NB4 (cell line): Measurements from ENCODE around the gene CREB5.

Experiments
- POLR2A ChIP-seq: IDR thresholded peaks from 2 replicates; pipeline ENCODE4 v1.6.1; 2011; ENCODE audit warnings: mild to moderate bottlenecking; ENCODE audit not compliant: insufficient read length; ENCODE audit errors: extremely low read depth
- TF ChIP-seq, protein P1 (sequence below): IDR thresholded peaks from one replicate; pipeline ENCODE4 v1.5.1; 2012; ENCODE audit warnings: low read depth, low read length
- TF ChIP-seq, protein P2 (sequence below): IDR thresholded peaks from 2 replicates; pipeline ENCODE4 v1.6.1; 2011; ENCODE audit warnings: low read depth, low read length

DNA sequence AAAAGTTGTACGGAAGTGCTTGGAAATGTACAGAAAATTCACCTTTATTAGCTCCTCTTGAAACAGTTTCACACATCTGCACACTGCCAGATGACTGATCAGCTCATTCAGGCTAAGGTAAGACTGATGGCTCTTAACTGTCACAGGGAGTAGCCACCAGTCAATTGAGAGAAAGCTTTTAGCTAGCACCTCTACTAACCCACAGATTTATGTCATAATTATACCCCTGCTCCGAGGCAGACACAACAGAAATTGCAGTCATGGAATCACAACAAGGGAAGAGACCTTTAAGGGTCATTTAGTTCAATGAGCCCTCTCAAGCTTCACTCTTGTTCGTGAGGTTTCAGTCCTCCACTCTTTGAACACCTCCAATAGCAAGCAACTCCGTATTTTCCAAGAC is 310.4 kb downstream of the CREB5 start:
- TF ChIP-seq, protein P1, sequence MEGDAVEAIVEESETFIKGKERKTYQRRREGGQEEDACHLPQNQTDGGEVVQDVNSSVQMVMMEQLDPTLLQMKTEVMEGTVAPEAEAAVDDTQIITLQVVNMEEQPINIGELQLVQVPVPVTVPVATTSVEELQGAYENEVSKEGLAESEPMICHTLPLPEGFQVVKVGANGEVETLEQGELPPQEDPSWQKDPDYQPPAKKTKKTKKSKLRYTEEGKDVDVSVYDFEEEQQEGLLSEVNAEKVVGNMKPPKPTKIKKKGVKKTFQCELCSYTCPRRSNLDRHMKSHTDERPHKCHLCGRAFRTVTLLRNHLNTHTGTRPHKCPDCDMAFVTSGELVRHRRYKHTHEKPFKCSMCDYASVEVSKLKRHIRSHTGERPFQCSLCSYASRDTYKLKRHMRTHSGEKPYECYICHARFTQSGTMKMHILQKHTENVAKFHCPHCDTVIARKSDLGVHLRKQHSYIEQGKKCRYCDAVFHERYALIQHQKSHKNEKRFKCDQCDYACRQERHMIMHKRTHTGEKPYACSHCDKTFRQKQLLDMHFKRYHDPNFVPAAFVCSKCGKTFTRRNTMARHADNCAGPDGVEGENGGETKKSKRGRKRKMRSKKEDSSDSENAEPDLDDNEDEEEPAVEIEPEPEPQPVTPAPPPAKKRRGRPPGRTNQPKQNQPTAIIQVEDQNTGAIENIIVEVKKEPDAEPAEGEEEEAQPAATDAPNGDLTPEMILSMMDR: no peak
- TF ChIP-seq POLR2A: no peak
- TF ChIP-seq, protein P2, sequence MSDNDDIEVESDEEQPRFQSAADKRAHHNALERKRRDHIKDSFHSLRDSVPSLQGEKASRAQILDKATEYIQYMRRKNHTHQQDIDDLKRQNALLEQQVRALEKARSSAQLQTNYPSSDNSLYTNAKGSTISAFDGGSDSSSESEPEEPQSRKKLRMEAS: no peak
